ENCODE data around the gene IQCH. TPM values are rescaled to one million over a fixed set of nuclear protein-coding genes. Genes with fewer than 3 reads are reported as not detected.

Gene IQCH
- total and polyA plus RNA-seq, 9 of the 15 experiments (the other 6 are each of a cell fraction or from before 2014, with no cell fraction given) = 1.8 to 3.9 (median 2.7) TPM

- Histone ChIP-seq H3K4me3 (no peak overlapping the region), H3K27me3 (ENCODE audit: control insufficient read depth in 2 of 2, insufficient read depth in 2 of 2, low read length in 2 of 2) (no peaks in the 10 kb centered on the region), H3K9me3 (replicated peaks; ENCODE audit: control insufficient read depth, insufficient read depth, low read depth, low read length) (no peaks in the 10 kb centered on the region), H3K79me2 (ENCODE audit: control insufficient read depth, insufficient read depth, low read length) (peaks cover 44% of the 10 kb centered on the region), H3K9ac (ENCODE audit: insufficient read depth in 1 of 2, low read depth in 2 of 2, low read length in 2 of 2) (no peak overlapping the region), H2AFZ (ENCODE audit: low read depth, low read length) (no peak overlapping the region), H3K36me3 (ENCODE audit: control insufficient read depth, insufficient read depth, low read length) (peaks cover 22% of the 10 kb centered on the region; the same call in 2 of the 3 replicates), H3K9me1 (ENCODE audit: control insufficient read depth, insufficient read depth, low read length) (no peaks in the 10 kb centered on the region), H3K4me2 (ENCODE audit: insufficient read depth, low read length) (no peak overlapping the region), H4K20me1 (replicated peaks; ENCODE audit: control insufficient read depth, insufficient read depth, low read length) (no peaks in the 10 kb centered on the region), H3K4me1 (replicated peaks in 1 of 2; ENCODE audit: control insufficient read depth in 2 of 2, insufficient read depth in 2 of 2, low read length in 2 of 2) (peaks cover 3 to 13% of the 10 kb centered on the region in 2 experiments; a peak in 3 of 5 replicates), H3K27ac (ENCODE audit: extremely low read depth, low read depth, low read length) (no peak overlapping the region)
- no peak for DNase-seq (ENCODE audit: extremely low read depth in 1 of 4, low spot score in 3 of 4)
- POLR2A ChIA-PET = interaction anchor here (1.1 to 1.3 kb wide), 2 partner anchors 9 to 18 kb away, joined by 3 to 5 read pairs; partner anchors contain the start of gene MAP2K5
- CTCF ChIA-PET (ENCODE audit: low intra/inter-chr PET ratio) = no interaction called here
- TF ChIP-seq TAF9B (IDR thresholded peaks at IDR 0.05; ENCODE audit: partially characterized antibody) (no peak), TFAM (CRISPR knock-in tag; conservative IDR thresholded peaks at IDR 0.05) (no peak), PREB (CRISPR knock-in tag; IDR thresholded peaks at IDR 0.05) (no peak), GTF2E2 (tag; IDR thresholded peaks at IDR 0.05) (no peak), ZNF57 (CRISPR knock-in tag; IDR thresholded peaks at IDR 0.05) (no peak), ZNF274 (IDR thresholded peaks at IDR 0.05; ENCODE audit: borderline replicate concordance, low read depth, low read length) (no peak), ZEB2 (IDR thresholded peaks at IDR 0.05) (no peak), NUFIP1 (IDR thresholded peaks at IDR 0.05; ENCODE audit: partially characterized antibody) (no peak), PHB2 (IDR thresholded peaks at IDR 0.05; ENCODE audit: low read depth) (no peak), ZNF717 (CRISPR knock-in tag; IDR thresholded peaks at IDR 0.05) (no peak), ZNF175 (CRISPR knock-in tag; IDR thresholded peaks at IDR 0.05; ENCODE audit: low read depth) (no peak)
- in situ Hi-C loops (cut with MboI) = no loop called here
- ATAC-seq = no peak
- intact Hi-C loops (cut with micrococcal nuclease) = no loop called here
- no peak for FAIRE-seq
- BruUV-seq (replicated peaks) = no TSS peak
These were observed 269.6 kb downstream of the IQCH start for GRCh38 chr15:67524235-67524634.

All from K562 (cell line).